Mesendoderm (in vitro differentiated cells): Measurements from ENCODE around the gene PPP4R2.
"Not testable (repeated sequence)": the region's sequence is repeated elsewhere in the genome, so short reads cannot be mapped to it uniquely, and the experiment has no call there.

ENCODE experiments used
- DNase-seq: peaks from one replicate; pipeline ENCODE4 v3.0.0; 2013
- H2AK5ac ChIP-seq: 2 replicates; pipeline ENCODE4 v1.6.1; 2013; ENCODE audit warnings: low read length, inconsistent platforms
- H2BK120ac ChIP-seq: 2 replicates; pipeline ENCODE4 v1.6.1; 2013; ENCODE audit warnings: low read depth, mild to moderate bottlenecking, low read length, moderate library complexity, mixed read lengths
- H2BK15ac ChIP-seq: replicated peaks from 2 replicates; pipeline ENCODE4 v1.6.1; 2013; ENCODE audit warnings: low read depth, mild to moderate bottlenecking, moderate library complexity
- H2BK5ac ChIP-seq: 2 replicates; pipeline ENCODE4 v1.6.1; 2013; ENCODE audit warnings: low read length, inconsistent platforms
- H3K18ac ChIP-seq: 2 replicates; pipeline ENCODE4 v1.6.1; 2013; ENCODE audit warnings: mild to moderate bottlenecking, low read length, mixed read lengths
- H3K23ac ChIP-seq: one replicate; pipeline ENCODE4 v1.6.1; 2013; ENCODE audit warnings: low read length
- H3K27ac ChIP-seq: 2 replicates; pipeline ENCODE4 v1.5.1; 2013; ENCODE audit warnings: low read depth, mild to moderate bottlenecking, inconsistent platforms, low read length, moderate library complexity
- H3K27me3 ChIP-seq: 2 replicates; pipeline ENCODE4 v1.6.1; 2013; ENCODE audit warnings: low read length, control low read depth, mild to moderate bottlenecking, inconsistent platforms; ENCODE audit not compliant: insufficient read depth, poor library complexity
- H3K36me3 ChIP-seq: 2 replicates; pipeline ENCODE4 v1.6.1; 2013; ENCODE audit warnings: low read length, inconsistent platforms; ENCODE audit not compliant: control insufficient read depth, insufficient read depth
- H3K4ac ChIP-seq: one replicate; pipeline ENCODE4 v1.6.1; 2013; ENCODE audit warnings: low read depth, mild to moderate bottlenecking, low read length, moderate library complexity
- H3K4me1 ChIP-seq: 2 replicates; pipeline ENCODE4 v1.6.1; 2013; ENCODE audit warnings: low read depth, low read length, inconsistent platforms; ENCODE audit not compliant: control insufficient read depth
- H3K4me2 ChIP-seq: 2 replicates; pipeline ENCODE4 v1.6.1; 2013; ENCODE audit warnings: low read length
- H3K4me3 ChIP-seq: 2 replicates; pipeline ENCODE4 v1.5.1; 2013; ENCODE audit warnings: mild to moderate bottlenecking, low read length
- H3K56ac ChIP-seq: one replicate; pipeline ENCODE4 v1.6.1; 2013; ENCODE audit warnings: low read length
- H3K79me1 ChIP-seq: 2 replicates; pipeline ENCODE4 v1.6.1; 2013; ENCODE audit warnings: low read length, inconsistent platforms
- H3K79me2 ChIP-seq: 2 replicates; pipeline ENCODE4 v1.6.1; 2013; ENCODE audit warnings: mild to moderate bottlenecking, low read length; ENCODE audit not compliant: control insufficient read depth, insufficient read depth
- H3K9ac ChIP-seq: 2 replicates; pipeline ENCODE4 v1.6.1; 2013; ENCODE audit warnings: low read length, inconsistent platforms
- H4K5ac ChIP-seq: one replicate; pipeline ENCODE4 v1.6.1; 2013; ENCODE audit warnings: low read length
- H4K8ac ChIP-seq: one replicate; pipeline ENCODE4 v1.6.1; 2013; ENCODE audit warnings: low read depth, mild to moderate bottlenecking, control low read depth, low read length, moderate library complexity
- WGBS: extraction: QIAGEN DNeasy Blood & Tissue Kit; methylation state at CpG from one replicate; pipeline ENCODE4 v1.1.7; 2013; ENCODE audit warnings: low lambda C conversion rate, missing lambda C conversion rate; ENCODE audit not compliant: insufficient coverage; ENCODE audit errors: extremely low coverage; 5-methylcytosine and 5-hydroxymethylcytosine counted together

PPP4R2 gene

DNA sequence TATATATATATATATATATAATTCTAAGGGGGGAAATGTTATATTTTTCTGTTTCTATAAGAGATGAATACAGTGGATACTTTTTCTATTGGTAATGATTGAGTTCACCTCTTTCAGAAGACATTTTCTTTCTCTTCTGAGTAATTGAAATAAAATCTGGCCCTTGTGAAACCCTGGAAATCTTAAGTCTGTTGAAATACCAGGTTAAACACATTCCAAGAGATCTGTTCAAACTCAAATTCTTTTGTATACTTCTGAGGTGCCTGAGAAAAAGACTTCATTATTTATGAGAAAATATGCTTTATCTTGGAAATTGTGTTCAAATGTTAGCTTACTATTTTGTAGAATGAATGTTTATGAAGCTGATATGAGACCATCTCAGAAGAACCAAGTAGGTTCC is 69.6 kb downstream of the PPP4R2 start:
- not testable (repeated sequence) for H3K18ac ChIP-seq, H3K56ac ChIP-seq, H3K27me3 ChIP-seq, DNase-seq, H3K4ac ChIP-seq, H2BK5ac ChIP-seq, H3K23ac ChIP-seq, H3K27ac ChIP-seq, H3K4me2 ChIP-seq, H3K4me1 ChIP-seq, H2AK5ac ChIP-seq, H4K8ac ChIP-seq, H4K5ac ChIP-seq, H2BK15ac ChIP-seq, H3K36me3 ChIP-seq, H2BK120ac ChIP-seq, H3K79me1 ChIP-seq, H3K9ac ChIP-seq, H3K79me2 ChIP-seq, H3K4me3 ChIP-seq

DNA sequence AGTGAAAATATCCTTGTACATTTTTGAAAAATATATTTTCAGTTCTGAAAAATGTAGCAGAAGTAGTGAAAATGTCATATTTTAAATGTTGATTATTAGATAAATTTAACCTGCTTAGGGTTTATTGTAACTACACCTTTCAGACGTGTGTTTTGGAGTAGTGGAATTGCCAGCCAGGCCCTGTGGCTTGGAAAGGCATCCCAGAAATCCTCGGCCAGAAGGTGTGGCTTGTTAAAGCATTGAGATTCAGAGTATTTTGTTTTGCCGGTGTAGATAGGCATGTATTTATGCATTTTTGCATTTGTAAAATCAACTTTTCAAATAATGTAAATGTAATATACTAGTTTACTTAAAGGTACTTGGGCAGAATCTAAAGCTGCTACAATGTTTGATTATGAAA is 71.8 kb downstream of the PPP4R2 start:
- no peak overlapping the region for H3K9ac ChIP-seq
- H2BK5ac ChIP-seq, result no peak overlapping the region
- no peaks in the 10 kb centered on the region for H3K27me3 ChIP-seq
- peaks cover 2% of the 10 kb centered on the region for H3K36me3 ChIP-seq
- H2BK120ac ChIP-seq, result no peak overlapping the region
- no peak overlapping the region for H2BK15ac ChIP-seq
- H3K56ac ChIP-seq, result no peak overlapping the region
- H3K18ac ChIP-seq, result no peak overlapping the region
- H4K8ac ChIP-seq, result no peak overlapping the region
- H3K79me2 ChIP-seq, result no peaks in the 10 kb centered on the region
- no peak for DNase-seq
- no peaks in the 10 kb centered on the region for H3K79me1 ChIP-seq
- H2AK5ac ChIP-seq, result no peak overlapping the region
- H3K4ac ChIP-seq, result no peak overlapping the region
- H3K27ac ChIP-seq, result no peak overlapping the region
- H3K4me1 ChIP-seq, result no peaks in the 10 kb centered on the region
- no peak overlapping the region for H3K4me3 ChIP-seq
- H4K5ac ChIP-seq, result no peak overlapping the region
- no CpG with 5 or more reads among the region's 3 CpGs for WGBS
- no peak overlapping the region for H3K4me2 ChIP-seq
- no peak overlapping the region for H3K23ac ChIP-seq

GRCh38 chr3:73069187-73069586 is 72.6 kb downstream of the PPP4R2 start:
- DNase-seq, result no peak
- Histone ChIP-seq H3K36me3 (peaks cover 2% of the 10 kb centered on the region), H3K4ac (no peak overlapping the region), H3K23ac (no peak overlapping the region), H4K8ac (no peak overlapping the region), H3K4me3 (no peak overlapping the region), H3K9ac (no peak overlapping the region), H3K4me2 (no peak overlapping the region), H3K27ac (no peak overlapping the region), H3K56ac (no peak overlapping the region), H2BK5ac (no peak overlapping the region), H2BK120ac (no peak overlapping the region), H2AK5ac (no peak overlapping the region), H4K5ac (no peak overlapping the region), H3K4me1 (no peaks in the 10 kb centered on the region), H3K18ac (no peak overlapping the region), H3K79me1 (no peaks in the 10 kb centered on the region), H2BK15ac (no peak overlapping the region), H3K27me3 (no peaks in the 10 kb centered on the region), H3K79me2 (no peaks in the 10 kb centered on the region)
- WGBS, result no CpG with 5 or more reads among the region's 5 CpGs

- H3K23ac ChIP-seq, result no peak overlapping the region
- H3K79me2 ChIP-seq, result no peaks in the 10 kb centered on the region
- H3K79me1 ChIP-seq, result no peaks in the 10 kb centered on the region
- H3K56ac ChIP-seq, result no peak overlapping the region
- no peak overlapping the region for H2BK5ac ChIP-seq
- no peak overlapping the region for H4K8ac ChIP-seq
- H3K27me3 ChIP-seq, result no peaks in the 10 kb centered on the region
- H3K4ac ChIP-seq, result no peak overlapping the region
- no peak overlapping the region for H2BK120ac ChIP-seq
- H3K4me2 ChIP-seq, result no peak overlapping the region
- H3K18ac ChIP-seq, result no peak overlapping the region
- H3K36me3 ChIP-seq, result peaks cover under 1% of the 10 kb centered on the region
- no peak overlapping the region for H3K4me3 ChIP-seq
- DNase-seq, result no peak
- no peaks in the 10 kb centered on the region for H3K4me1 ChIP-seq
- no CpG with 5 or more reads among the region's 14 CpGs for WGBS
- no peak overlapping the region for H2AK5ac ChIP-seq
- H3K27ac ChIP-seq, result no peak overlapping the region
- no peak overlapping the region for H4K5ac ChIP-seq
- no peak overlapping the region for H2BK15ac ChIP-seq
- no peak overlapping the region for H3K9ac ChIP-seq
These were observed 73.3 kb downstream of the PPP4R2 start for GRCh38 chr3:73069775-73070444.

GRCh38 chr3:73070675-73071575 is 74.3 kb downstream of the PPP4R2 start:
- H4K5ac ChIP-seq, result no peak overlapping the region
- H3K23ac ChIP-seq, result no peak overlapping the region
- H2BK120ac ChIP-seq, result no peak overlapping the region
- no peaks in the 10 kb centered on the region for H3K27me3 ChIP-seq
- H4K8ac ChIP-seq, result no peak overlapping the region
- no peak overlapping the region for H3K4me2 ChIP-seq
- no CpG with 5 or more reads among the region's 6 CpGs for WGBS
- H3K79me1 ChIP-seq, result no peaks in the 10 kb centered on the region
- no peak overlapping the region for H3K56ac ChIP-seq
- no peak overlapping the region for H2AK5ac ChIP-seq
- H3K36me3 ChIP-seq, result no peaks in the 10 kb centered on the region
- H3K9ac ChIP-seq, result no peak overlapping the region
- no peak overlapping the region for H2BK5ac ChIP-seq
- peak overlapping the region; percentile 39 for H3K18ac ChIP-seq
- H3K4me1 ChIP-seq, result no peaks in the 10 kb centered on the region
- no peak overlapping the region for H3K27ac ChIP-seq
- no peaks in the 10 kb centered on the region for H3K79me2 ChIP-seq
- no peak overlapping the region for H3K4me3 ChIP-seq
- H3K4ac ChIP-seq, result no peak overlapping the region
- no peak overlapping the region for H2BK15ac ChIP-seq
- DNase-seq, result no peak
